ENCODE data around the gene DAB2IP. TPM values are rescaled to one million over a fixed set of nuclear protein-coding genes. Genes with fewer than 3 reads are reported as not detected.
A peak's percentile ranks its signal among the peaks of the same experiment; 100 is the strongest.

DAB2IP gene
- total RNA-seq, 1 donor from 2014 or later: 54.8 TPM

DNA sequence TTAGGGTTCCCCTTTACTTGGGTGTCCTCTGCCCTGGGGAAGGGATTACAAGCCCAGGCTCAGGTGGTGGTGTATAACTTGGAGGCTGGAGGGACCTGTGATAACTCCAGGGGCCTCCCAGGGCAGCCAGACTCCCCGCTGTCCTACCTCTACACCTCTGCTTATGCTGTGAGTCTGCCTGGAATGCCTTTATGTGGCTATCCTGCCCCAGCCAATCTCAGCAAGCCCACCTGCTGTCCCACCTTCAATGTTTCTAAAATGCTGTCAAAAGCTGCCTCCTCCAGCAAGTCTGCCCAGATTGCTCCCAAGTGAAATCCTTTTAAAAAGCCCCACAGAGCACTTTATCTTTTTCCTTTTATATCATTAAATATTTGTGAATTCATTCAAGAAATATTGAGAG is 39.3 kb downstream of the DAB2IP start:
- DNase-seq: no peak
- ATAC-seq: no peak
- intact Hi-C loops (cut with micrococcal nuclease): no loop called here

DNA sequence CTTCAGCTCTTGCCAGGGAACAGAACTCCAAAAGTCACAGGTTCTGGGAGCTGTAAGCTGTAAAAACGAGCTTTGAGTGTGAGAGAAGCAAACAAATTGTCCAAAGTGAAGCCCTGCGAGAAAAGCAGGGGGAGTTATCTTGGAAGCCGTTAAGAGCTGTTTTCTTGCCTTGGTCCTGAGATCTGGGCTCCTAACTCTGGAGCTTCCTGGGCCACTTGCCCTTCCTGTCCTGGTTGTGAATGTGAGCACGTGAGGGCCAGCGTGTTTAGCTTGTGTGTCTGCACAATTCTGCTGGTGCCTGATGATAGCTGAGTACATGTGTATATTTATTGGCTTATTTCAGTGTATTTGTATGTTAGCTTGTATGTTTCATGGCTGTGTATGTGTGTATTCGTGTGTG is 40.5 kb downstream of the DAB2IP start:
- ATAC-seq (peak; percentile 10), DNase-seq (no peak)
- intact Hi-C loops (cut with micrococcal nuclease): no loop called here

DNA sequence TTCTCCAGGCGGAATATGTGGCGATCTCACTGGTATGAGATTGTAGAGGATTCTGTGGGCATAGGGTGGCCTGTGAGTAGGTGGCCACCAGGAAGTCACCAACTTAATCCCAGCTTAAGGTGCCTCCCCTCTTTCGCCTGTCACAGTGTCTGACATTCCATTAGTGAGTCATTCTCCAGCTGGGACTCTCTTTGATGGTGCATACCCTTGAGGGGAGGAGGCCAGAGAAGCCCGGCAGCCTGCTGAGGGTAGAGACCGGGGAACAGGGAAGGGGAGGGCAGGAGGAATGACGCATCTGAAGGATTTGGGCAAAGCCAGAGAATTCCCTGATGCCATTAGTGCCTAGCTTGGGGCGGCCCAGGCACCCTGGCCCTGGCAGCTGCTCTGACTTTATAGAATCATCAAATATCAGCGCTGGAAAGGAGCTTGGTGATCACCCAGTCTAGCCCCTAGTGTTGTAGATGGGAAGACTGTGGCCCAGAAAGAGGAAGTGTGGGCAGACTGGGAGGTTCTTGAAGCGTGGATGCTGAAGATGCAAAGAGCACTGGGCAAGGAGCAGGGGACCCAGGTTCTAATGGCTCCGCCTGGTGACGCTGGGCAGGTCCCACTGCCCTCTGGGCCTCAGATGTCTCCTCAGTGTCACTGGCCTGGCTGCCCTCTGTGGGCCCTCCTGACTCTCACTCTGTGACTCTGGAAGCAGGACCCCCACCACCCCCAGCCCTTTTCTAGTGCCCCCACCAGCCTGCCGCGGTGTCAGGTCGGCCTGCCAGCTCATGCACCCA is 41.4 kb downstream of the DAB2IP start:
- ATAC-seq (peak; percentile 74), DNase-seq (no peak)
- intact Hi-C loops (cut with micrococcal nuclease): no loop called here

DNA sequence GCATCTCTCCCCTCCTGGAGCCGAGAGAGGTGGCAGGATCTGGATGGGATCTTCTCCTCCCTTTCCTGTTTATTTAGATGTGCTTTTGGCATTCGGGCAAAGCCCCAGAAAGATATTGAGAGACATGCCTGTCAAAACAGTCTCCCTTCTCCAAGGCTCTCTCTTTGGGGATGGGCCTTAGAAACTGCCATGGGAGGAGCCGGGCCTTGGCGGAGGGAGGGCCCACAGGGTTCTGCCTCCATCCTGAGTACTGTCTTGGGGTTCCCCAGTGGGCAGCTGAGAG is 41.9 kb downstream of the DAB2IP start:
- DNase-seq (no peak), ATAC-seq (no peak)
- intact Hi-C loops (cut with micrococcal nuclease): no loop called here

DNA sequence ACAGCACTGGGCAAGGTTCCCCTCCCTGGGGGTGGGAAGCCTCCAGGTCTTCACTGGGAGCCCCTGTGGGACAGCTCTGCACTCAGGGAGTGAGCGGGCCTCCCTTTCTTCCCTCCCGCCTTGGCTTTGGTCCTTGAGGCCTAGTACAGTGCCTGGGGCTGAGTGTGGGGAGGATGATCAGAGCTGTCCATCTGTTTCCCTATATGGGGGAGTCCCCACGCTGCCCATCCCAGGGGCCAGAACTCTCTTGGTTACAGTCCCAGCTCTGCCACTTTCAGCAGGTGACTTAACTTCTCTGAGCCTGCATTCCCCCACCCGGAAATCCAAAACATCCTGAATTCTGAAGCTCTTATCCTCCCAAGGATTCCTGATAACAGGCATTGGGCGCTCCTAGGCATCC is 42.6 kb downstream of the DAB2IP start:
- intact Hi-C loops (cut with micrococcal nuclease): no loop called here
- ATAC-seq: no peak
- no peak for DNase-seq

DNA sequence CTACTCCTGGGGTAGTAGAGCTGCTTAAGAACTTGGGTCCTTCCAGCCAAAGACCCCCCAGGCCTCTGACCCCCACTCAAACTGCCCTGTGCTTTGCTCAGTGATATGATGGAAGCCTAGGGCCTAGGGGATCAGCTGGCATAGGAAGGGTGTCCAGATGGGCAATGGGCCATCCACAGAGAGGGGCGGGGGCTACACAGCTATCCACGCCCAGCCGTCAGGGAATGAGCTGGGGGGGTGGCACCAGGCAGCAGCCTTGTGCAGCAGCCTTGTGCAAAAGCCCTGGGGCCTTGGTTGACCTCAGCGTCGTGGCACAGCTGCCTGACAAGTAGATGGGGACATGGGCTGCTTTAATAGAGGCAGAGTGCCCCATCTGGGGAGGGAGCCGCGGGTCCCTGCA is 43.2 kb downstream of the DAB2IP start:
- DNase-seq: no peak
- intact Hi-C loops (cut with micrococcal nuclease): no loop called here
- no peak for ATAC-seq

DNA sequence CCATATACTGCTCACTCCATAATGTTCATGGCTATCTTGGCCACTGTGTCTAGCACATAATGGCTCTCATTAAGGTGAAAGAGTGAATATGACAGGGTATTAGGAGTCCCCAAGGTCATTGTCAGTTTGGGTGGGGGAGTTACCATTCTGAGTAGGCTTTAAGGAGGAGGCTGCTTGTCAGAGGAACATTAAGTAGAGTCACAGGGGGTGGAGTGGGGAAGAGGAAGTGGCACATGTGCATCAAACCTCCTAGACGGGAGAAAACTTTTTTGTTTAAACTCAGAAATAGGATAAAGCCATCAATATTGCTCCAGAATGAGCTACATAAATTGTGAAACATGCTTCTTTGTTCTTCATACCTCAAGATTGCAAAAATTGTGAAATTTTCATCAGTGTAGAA is 45.5 kb downstream of the DAB2IP start:
- ATAC-seq (no peak), DNase-seq (no peak)
- intact Hi-C loops (cut with micrococcal nuclease): no loop called here

DNA sequence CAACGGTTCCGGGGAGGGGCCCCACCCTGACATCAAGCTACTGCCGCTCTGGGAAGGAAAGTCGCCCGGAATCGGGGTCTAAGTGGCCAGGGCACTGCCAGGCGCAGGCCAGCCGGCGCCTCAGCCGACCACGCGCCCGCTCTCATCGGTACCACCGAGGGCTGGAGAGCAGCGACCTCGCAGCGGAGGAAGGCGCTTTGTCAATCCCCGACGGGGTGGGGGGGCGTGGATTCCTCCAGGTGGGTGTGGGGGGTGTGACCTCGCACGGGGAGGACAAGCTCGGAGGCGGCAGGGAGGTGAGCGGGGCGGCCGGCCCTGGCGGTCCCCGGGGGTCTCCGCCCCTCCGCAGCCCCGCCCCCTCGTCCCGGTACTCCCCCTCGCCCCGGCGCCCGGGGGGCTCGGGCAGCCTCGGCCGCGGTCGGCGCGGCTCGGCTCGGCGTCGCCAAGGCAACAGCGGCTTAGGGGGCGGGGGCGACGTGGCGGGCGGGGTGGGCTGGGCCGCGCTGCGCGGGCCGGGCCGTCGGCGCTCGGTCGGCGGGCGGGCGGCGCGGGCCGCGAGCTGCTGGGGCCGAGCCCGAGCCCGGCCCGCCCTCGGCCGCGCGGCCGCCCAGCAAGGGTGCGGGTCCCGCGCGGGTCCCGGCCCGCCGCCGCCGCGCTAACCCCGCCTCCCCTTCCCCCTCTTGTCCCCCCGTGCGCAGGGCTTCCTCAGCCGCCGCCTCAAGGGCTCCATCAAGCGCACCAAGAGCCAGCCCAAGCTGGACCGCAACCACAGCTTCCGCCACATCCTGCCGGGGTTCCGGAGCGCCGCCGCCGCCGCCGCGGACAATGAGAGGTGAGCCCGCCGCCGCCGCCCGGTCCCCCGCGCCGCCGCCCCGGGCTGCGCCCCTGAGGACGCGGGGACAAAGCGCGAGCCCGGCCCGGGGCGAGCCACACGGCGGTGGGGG is 47.5 kb downstream of the DAB2IP start:
- intact Hi-C loops (cut with micrococcal nuclease): no loop called here
- DNase-seq: peak; percentile 81
- peak; percentile 21 for ATAC-seq

DNA sequence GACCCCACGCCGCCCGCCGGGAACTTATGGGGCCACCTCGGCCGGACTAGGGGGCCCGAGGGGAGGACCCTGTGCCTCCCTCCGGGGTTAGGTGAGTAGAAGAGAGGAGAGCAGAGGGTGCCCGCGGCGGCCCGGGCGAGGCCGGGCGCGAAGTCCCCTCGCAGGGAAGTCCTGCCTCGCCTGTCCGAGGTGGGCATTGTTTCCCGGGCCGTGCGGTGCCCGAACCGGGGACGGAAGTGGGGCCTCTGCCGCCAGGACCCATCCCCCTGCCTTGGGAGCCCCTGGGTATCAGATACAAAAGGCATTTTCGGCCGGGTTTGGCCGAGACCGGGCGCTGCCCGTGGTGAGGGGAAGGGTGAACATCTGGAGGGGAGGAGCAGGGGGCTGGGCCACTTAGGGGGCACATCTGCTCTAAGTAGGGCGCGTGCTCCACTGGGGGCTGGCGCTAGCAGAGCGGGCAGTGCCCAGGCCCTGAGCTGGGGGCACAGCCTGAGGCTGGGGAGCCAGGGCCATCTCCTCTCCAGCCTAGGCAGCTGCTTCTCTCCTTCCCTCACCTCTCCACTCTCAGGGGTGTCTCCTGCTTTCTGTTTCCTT is 48.2 kb downstream of the DAB2IP start:
- no peak for DNase-seq
- ATAC-seq: peak; percentile 16

DNA sequence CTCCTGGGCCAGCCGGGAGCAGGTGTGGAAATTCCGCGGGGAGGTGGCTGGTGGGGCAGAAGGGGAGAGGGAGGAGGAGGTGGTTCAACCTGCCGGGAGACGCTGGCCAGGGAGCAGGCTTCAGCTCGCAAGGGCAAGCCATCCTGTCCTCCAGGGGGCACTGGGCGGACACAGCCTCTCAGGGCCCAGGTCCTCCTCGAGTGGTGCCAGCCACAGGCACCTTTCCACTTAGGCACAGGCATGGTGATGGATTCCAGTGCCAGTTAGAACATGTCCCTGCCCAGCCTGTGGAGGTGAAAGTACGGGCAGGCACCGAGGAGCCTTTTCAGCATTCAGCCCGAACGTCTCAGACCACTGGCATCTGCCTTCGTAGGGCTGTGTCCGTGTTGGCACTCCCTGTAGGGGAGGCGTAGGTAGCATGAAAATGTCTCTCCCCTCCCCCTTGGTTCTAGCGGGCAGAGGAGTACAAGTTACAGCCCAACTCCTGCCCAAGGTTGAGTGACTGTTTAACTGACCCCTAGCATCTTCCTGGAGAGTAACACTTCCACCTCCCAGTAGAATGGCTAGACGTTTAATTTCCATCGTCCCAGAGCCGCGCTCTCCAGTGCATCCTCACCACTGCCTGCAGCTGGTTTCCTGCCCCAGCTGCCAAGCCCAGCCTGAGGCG is 48.9 kb downstream of the DAB2IP start:
- DNase-seq (peak; percentile 87), ATAC-seq (peak; percentile 87)
- intact Hi-C loops (cut with micrococcal nuclease): no loop called here

More for the DNA sequence above, 48.2 kb downstream of the DAB2IP start:
- intact Hi-C loops (cut with micrococcal nuclease): no loop called here

DNA sequence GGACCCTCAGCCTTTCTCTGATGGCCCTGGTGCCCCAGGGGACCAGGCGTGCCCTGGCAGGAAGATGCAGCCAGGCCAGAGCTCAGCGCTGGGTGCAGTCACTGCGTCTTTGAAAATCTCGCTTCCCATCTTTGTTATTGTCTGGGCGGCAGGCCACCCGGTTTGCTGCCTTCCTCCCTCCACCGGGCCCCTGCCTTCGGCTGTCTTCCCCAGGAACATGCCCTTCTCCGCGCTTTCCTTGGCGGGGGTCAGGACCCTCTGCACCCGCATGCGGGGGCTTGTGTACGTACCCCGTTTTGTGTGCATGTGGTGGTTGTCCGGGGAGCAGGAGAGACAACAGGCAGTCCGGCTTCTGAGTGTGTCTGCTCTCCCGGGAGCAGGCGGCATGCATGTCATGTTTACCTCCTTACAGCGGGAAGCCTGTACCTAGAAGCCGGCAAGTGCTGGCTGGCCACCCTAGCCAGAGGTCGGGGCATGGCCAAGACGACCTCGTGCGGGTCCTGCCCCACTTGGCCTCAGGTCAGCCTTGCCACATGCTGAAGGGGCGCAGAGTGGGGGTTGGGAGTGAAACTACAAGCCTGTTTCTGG is 49.5 kb downstream of the DAB2IP start:
- intact Hi-C loops (cut with micrococcal nuclease): no loop called here
- DNase-seq (peak; percentile 71), ATAC-seq (peak; percentile 42)

DNA sequence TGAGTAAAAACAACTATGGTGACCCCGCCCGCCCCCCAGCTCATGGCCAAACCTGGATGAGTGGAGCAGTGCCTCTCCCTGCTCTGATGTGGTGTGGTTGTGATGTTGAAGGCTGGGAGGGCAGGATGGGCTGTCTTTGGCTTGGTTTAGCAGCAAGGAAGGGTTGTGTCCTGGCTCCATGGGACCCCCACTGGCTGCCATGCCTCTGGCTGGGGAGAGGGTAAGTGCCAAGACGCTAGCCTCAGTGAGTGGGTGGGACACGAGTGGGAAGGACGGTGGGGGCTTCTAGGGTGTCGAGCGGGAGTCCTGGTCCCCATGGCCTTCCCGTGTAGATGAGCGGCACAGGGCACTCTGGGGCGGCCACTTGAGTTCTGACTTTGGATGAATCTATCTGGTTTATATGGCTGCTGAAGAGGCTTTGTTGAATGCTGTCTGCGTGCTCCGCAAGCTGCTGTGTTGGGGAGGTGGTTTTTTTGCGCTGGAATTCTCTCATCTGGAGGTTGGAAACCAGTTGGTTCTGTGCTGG is 50.4 kb downstream of the DAB2IP start:
- intact Hi-C loops (cut with micrococcal nuclease): no loop called here
- ATAC-seq (no peak), DNase-seq (no peak)

DNA sequence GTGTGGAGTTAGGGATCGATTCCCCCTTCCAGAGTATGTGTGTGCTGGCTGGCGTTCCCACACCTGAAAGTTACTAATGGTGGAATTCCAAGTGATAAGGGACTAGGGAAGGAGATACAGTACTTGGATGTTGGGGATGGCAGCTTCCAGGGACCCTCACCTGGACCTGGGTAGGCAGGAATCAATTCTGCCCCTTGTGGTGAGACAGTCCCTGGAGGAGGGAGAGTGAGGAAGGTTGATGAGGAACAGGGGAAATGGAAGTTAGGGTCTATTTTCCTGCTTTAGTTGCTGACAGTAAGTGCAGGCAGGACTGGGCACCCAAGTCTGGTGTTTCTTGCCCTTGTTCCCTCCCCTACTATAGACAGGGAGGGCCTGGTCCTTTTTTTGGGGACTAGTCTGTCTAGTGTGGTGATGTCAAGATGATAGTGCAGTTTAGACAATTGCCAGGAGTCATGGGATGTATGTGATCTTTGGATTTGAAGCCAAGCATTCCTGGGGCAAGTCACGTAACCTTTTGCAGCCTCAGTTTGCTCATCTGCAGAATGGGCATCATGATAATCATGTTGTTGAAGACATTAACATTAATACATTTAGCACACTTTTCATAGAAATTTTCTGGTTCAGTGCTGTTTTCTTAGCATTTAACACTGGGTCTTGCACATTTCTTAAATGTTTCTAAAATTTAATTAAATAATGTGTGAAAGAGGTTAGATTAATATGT is 51.7 kb downstream of the DAB2IP start:
- intact Hi-C loops (cut with micrococcal nuclease): no loop called here
- DNase-seq: no peak

DNA sequence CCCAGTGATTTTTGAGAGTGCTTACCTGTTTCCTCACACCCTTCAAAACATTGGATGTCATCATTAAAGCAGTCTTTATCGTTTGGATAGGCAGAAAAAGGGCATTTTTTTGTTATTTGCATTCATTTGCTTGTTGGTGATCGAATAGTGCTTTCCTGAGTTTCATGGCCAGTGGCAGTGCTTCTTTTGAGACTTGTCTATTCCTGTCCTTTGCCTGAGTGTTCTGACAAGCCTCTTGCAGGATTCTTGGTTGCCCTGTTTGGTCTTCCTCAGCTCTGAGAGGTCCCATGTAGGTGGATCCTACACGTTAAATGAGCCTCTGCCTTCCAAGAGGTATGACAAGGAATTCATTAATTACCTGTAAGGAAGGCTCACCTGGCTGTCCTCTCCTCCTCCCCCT is 52.8 kb downstream of the DAB2IP start:
- intact Hi-C loops (cut with micrococcal nuclease): no loop called here
- ATAC-seq (no peak), DNase-seq (no peak)

More for the DNA sequence above, 51.7 kb downstream of the DAB2IP start:
- no peak for ATAC-seq

DNA sequence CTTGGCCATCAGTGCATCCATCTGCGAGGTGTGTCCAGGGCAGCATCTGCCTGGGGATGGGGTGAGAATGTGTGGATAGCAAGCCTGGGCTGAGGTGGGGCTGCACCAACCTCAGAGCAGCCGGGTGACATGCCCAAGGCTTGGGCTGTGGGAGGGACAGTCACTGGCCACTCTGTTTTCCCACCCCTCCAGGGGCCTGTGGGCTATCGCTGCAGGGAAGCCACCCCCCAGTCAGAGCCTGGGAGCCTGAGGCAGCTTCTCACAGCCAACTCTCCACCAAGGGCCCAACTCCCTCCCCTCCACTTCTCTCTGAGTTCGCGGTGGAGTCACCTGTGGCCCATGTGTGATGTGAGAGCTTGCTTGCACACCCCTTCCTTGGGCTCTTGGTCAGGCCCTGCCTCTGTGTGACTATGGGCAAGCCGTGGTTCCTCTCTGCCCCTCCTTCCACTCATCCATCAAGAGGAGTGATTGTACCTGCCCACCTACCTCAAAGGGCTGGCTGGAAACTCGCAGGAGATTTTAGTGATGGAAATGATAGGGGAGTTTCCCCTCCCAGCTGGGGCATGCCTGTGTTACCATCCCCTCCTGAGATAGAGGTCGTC is 54.8 kb downstream of the DAB2IP start:
- DNase-seq (no peak), ATAC-seq (no peak)
- intact Hi-C loops (cut with micrococcal nuclease): no loop called here

DNA sequence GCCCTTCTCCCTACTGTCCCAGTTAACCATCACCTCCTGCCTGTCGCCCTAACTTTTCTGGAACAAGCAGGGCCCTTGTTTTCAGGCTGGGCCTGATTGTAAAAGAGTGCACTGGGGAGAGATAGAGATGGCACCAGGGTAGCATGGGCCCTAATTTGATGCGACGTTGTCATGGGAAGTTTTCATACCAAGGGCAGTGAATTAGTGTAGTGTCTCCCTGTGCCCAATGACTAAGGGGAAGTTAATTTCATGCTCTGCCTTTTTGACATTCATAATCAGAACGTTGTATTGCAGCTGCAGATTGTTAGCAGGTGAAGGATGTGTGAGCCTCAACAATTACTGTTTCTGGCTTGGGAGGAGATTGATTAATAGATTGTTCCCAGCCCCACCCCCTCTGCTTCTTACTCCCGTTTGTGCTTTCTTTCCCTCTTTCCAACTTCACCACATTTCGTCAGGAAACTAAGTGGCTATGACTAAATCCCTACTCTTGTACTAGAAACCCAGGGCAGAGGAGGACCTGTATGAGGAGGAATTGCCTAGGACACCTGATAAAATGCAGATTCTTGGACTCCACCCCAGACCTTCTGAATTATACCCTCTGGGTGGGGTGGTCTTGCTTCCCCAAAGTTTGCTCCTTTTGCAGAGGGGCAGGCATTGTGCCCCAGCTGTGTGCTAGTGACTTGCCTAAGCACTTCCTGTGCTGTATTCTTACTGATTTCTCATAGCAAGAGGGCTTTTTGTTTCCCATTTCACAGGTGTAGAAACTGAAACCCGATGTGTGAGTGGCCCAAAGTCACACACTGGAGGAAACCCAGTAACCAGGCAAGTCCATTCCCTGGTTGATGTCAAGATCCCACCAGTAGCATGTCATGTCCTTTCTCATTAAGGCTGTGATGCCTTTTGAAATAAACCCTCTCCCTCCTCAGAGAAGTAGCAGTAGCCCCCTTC is 56.3 kb downstream of the DAB2IP start:
- ATAC-seq (no peak), DNase-seq (no peak)
- intact Hi-C loops (cut with micrococcal nuclease): no loop called here
